ENCODE data around the gene CRKL. TPM values are rescaled to one million over a fixed set of nuclear protein-coding genes. Genes with fewer than 3 reads are reported as not detected.
"Not testable (repeated sequence)": the region's sequence is repeated elsewhere in the genome, so short reads cannot be mapped to it uniquely, and the experiment has no call there.

Gene CRKL
- total RNA-seq, 4 donors from 2014 or later: 29.4 to 74.2 (median 57.6) TPM

DNA sequence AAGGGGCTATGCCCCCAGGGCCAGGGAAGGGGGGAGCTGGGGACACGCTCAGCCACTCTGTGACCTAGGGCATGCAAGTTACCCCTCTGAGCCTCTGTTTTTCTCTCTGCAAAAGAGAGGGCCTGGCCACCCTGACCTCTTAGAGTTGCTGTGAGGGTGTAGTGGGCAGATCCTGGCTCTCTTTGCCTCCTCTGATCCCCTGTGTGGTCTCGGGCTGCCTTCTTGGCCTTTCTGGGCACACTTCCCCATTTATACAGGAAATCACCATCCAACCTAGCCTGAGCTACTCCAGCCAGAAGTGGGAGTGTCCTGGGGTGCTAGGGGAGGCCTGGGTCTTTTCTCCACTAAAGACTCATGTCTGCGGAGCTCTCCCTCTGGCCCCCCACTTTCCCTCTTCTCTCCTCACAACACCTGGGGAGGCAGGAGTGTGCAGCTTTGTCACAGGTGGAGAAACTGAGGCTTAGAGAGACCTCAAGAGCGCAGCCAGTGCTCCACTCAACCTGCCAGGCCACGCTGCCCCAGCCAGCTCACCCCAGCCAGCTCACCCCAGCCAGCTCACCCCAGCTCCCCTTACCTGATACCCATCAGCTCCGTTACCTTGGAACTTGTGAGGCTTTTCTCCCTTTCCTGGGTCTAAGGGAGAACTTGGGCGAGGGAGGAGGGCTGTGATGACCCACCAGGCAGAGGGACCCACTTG lies 51.2 kb downstream of the CRKL start:
- Histone ChIP-seq H3K9me3 (no peaks in the 10 kb centered on the region), H3K27me3 (peaks cover 0 to 11% of the 10 kb centered on the region in 2 donors), H3K4me3 (no peak overlapping the region), H3K36me3 (no peaks in the 10 kb centered on the region), H3K27ac (no peak overlapping the region), H3K4me1 (no peaks in the 10 kb centered on the region)
- intact Hi-C loops (cut with DNase I; ENCODE audit: low total_unique reads): no loop called here
- TF ChIP-seq POLR2A (IDR thresholded peaks at IDR 0.05) (no peak), CTCF (IDR thresholded peaks at IDR 0.05) (no peak)
- no peak for DNase-seq

DNA sequence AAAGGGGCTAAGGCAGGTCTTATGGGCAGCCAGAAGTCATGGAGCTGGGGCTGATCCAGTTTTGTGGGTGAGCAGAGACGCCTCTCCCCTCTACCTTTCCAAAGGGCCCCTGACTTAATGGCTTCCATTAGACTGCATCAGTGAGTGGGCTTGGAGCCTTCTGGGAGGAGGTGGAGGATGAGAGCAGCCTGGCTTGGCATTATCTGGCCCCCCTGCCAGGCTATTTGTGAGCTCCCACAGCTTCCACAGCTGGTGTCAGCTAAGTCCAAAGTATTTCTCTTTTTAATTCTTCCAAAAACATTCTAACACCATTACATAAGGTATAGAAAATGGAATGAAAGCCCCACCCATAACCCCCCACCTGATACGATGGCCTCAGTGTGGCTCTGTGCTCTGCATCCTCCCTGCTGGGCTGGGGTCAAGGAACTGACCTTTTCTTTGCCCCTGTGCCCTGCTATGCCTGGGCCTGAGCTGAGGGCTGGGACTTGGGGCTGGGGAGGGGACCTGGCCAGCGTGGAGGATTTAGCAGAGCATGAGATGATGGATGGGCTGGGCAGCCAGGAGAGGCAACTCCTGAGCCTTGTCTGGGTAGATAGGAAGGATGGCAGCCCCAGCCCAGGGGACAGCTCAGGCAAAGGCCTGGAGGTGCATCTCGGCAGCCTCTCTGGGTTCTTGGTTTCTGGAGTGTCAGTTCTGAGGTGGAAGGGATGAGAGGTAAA lies 53.9 kb downstream of the CRKL start:
- no peaks in the 10 kb centered on the region for H3K36me3 ChIP-seq
- no peak overlapping the region for H3K4me3 ChIP-seq
- H3K4me1 ChIP-seq: no peaks in the 10 kb centered on the region
- TF ChIP-seq POLR2A (IDR thresholded peaks at IDR 0.05) (no peak), CTCF (IDR thresholded peaks at IDR 0.05) (no peak)
- DNase-seq: no peak
- no peak overlapping the region for H3K27ac ChIP-seq
- intact Hi-C loops (cut with DNase I; ENCODE audit: low total_unique reads): no loop called here
- no peaks in the 10 kb centered on the region for H3K9me3 ChIP-seq
- no peaks in the 10 kb centered on the region for H3K27me3 ChIP-seq

DNA sequence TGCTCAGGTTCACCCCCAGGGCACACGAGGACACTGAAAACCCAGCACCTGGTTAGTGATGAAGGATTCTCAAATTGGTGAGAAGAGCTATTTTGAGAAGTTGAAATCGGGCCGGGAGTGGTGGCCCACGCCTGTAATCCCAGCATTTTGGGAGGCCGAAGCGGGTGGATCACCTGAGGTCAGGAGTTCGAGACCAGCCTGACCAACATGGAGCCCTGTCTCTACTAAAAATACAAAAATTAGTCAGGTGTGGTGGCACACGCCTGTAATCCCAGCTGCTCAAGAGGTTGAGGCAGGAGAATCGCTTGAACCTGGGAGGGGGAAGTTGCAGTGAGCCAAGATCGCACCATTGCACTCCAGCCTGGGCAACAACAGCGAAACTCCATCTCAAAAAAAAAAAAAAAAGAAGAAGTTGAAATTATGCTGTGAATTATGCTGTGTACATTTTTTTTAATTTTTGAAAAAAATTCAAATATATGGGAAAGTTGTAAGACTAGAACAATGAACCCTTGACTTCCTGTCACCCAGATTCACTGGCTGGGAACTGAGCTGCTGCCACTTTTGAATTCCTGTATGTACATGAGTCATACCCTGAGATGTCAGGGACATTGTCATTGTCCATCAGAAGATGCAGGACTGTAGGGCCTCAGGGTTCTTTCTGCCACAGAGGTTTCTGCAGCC lies 54.9 kb downstream of the CRKL start:
- H3K4me1 ChIP-seq; H3K36me3 ChIP-seq; H3K27ac ChIP-seq; H3K27me3 ChIP-seq; DNase-seq; H3K4me3 ChIP-seq; H3K9me3 ChIP-seq; intact Hi-C loops (cut with DNase I; ENCODE audit: low total_unique reads): not testable (repeated sequence)

GRCh38 chr22:20972933-20973577 lies 55.8 kb downstream of the CRKL start:
- TF ChIP-seq POLR2A (IDR thresholded peaks at IDR 0.05): no peak
- TF ChIP-seq CTCF (IDR thresholded peaks at IDR 0.05): no peak
- no peak overlapping the region for H3K4me3 ChIP-seq
- H3K36me3 ChIP-seq: no peaks in the 10 kb centered on the region

GRCh38 chr22:20973634-20974286 lies 56.6 kb downstream of the CRKL start:
- Histone ChIP-seq H3K4me1 (no peaks in the 10 kb centered on the region), H3K36me3 (no peaks in the 10 kb centered on the region), H3K27ac (no peak overlapping the region), H3K4me3 (no peak overlapping the region), H3K27me3 (no peaks in the 10 kb centered on the region), H3K9me3 (no peaks in the 10 kb centered on the region)
- DNase-seq: no peak
- TF ChIP-seq CTCF (IDR thresholded peaks at IDR 0.05) (no peak), POLR2A (IDR thresholded peaks at IDR 0.05) (no peak)
- intact Hi-C loops (cut with DNase I; ENCODE audit: low total_unique reads): no loop called here

More at GRCh38 chr22:20972933-20973577, 55.8 kb downstream of the CRKL start:
- DNase-seq: no peak
- Histone ChIP-seq H3K4me1 (no peaks in the 10 kb centered on the region), H3K27ac (no peak overlapping the region), H3K27me3 (no peaks in the 10 kb centered on the region), H3K9me3 (no peaks in the 10 kb centered on the region)
- intact Hi-C loops (cut with DNase I; ENCODE audit: low total_unique reads): no loop called here
